Fibroblast of skin of right quadriceps (primary cell): Measurements from ENCODE around the gene ARL3.
"Not testable (repeated sequence)": the region's sequence is repeated elsewhere in the genome, so short reads cannot be mapped to it uniquely, and the experiment has no call there.

Source experiments
- DNase-seq: peaks from one replicate; pipeline ENCODE4 v3.0.0-alpha.2; 2013

Gene ARL3

DNA sequence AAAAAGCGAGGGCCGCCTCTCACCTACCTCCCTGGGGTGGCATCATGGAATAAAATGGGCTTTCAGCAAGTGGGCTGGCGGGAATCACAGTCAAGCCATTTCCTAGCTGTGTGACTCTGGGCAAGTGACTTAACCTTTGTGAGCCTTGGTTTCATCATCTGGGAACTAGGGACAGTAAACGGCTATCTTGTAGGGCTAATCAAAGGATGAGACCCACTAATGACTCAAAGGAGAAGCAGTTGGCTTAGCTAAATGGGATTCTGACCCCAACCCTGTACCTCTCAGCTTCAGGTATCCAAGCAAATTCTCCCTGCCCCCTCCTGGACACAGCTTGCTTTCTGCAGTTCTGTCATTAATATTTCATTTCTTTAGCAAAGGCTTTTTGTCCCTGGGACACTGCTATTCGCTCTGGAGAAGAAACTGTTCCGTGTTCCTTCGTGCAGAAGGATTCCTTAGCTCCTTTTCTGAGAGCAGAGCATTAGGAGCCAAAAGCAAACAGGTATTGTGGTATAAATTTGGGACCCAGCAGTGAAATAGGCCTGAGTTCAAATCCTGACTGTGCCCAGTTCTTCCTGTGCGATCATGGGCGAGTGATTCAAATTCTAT lies 44.0 kb downstream of the ARL3 start:
- no peak for DNase-seq

DNA sequence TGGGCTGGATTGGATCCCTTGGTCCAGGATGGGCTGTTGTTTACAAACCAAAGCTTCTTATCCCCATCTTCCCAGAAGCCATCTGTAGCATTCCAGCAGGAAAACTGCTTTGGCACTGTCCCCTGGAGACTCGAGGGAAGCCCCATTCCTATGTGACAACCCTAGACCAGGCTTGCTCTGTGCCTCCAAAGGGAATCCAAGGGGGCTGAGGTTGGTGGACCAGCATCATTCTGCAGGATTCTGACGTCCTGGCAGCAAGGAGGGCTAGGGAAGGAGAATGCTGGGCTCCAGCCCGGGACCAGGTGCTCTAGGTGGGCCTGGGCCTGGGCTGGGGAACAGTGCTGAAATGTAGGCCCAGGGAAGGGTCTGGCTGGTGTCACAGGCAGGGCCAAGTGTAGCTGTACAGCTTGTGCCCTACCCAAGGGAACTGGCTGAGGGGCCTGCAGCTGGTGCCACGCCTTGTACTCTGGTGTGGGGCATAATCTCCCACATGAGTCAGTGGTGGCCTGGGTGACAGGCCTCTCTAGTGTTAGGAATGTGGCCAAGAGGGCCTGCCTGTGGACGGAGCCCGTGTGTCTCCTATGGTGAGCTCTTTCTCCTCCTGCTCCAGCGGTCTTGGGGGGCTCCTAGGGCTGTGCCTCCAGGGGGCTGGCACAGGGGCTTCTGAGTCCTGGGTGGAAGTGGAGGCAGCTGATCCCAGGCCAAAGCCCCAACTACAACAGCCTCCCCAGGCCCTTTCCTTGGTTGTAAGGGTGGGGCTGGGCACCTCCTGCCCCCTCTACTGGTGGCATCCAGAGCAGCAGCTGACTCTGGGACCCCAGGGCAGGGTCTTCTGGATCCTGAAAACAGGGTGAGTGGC lies 44.8 kb downstream of the ARL3 start:
- DNase-seq, result no peak

DNA sequence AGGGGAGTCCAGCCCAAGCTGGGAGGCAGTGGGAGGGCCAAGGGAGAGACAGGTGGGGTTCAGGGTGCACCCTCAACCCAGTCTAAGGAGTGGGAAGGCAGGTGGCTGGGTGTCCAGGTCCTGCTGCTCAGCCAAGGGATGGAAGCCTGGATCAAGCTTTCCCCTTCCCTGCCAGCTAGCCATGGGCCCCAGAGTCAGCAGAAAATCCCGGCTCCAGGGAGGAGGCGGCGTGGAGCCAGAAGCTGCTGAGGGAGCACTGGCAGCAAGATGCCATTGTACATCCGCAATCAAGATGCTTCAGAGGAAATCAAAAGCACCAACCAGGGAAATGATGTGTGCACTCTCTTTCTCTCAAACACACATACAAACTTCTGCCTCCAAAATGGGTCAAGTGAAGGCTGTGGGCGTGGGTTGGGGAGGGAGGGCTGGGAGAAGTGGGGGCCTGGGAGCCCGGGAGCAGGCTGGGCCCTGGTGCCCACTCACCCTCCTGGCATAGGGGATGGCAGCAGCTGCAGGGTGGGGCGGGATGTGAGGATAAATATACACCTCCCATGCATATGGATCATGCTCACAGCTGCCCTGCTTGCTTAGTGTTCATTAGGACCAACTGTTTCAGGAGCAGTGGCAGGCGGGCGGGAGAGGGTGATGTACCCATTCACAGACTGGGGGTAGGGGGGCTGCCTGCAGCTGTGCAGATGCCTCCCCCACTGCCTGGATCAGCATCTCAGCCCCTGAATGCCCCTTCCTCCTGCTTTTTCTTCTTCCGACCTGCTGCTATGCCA lies 45.7 kb downstream of the ARL3 start:
- DNase-seq, result no peak

DNA sequence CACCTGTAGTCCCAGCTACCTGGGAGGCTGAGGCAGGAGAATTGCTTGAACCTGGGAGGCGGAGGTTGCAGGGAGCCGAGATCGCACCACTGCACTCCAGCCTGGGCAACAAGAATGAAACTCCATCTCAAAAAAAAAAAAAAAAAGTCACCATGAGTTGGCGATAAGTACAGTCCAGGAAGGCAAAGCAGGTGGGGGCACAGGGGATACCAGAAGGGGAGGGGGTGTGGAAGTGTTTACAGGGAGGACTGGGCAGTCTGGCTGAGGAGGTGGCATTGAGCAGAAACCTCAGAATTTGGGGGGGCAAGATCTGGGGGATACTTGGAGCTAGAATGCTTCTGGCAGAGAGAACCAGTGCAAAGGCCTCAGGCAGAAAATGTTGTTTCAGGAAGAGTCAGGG lies 46.8 kb downstream of the ARL3 start:
- not testable (repeated sequence) for DNase-seq

DNA sequence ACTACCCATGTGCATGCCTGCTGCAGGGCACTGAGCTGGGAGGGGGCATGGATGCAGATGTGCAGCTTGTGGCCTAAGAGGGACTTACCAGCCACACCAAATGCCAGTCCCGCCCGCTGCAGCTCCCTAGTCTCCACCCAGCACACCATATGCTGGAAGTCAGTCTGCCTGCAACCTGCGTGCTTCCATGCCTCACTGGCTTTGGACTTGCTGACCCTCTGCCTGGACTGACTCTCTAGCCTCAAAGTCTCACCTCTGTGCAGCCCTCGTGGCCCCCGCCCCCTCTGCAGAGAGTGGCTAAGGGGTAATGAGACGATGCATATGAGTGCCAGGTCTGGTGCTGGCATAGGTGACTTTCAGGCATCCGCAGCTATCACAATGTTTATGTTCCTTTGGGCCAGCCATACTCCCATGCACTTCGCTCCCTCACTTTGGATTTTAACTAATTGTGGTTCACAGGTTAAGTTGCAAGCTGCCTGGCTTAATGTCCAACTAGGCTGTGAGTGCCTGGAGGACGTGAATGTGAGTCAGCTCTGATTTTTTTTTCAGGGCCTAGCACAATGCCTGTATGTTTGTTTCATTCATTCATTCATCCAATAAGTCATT lies 48.2 kb downstream of the ARL3 start:
- no peak for DNase-seq

DNA sequence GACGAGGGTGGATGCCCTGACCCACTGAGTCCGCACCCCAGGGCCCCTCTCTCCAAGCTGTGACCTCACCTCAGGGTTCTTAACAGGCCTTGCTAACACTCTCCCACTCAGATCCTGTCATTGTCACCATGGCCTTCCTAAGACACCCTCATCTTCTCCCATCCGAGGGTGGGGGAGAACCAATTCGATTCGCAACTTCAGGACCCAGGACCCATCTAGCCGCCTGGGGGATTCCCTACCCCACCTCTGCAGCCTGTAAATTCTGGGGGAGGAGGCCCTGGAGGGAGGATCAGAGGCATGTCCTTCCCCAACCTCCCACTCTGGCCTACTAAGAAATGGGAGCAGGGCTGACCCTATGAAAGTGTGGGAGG lies 52.6 kb downstream of the ARL3 start:
- DNase-seq, result no peak

DNA sequence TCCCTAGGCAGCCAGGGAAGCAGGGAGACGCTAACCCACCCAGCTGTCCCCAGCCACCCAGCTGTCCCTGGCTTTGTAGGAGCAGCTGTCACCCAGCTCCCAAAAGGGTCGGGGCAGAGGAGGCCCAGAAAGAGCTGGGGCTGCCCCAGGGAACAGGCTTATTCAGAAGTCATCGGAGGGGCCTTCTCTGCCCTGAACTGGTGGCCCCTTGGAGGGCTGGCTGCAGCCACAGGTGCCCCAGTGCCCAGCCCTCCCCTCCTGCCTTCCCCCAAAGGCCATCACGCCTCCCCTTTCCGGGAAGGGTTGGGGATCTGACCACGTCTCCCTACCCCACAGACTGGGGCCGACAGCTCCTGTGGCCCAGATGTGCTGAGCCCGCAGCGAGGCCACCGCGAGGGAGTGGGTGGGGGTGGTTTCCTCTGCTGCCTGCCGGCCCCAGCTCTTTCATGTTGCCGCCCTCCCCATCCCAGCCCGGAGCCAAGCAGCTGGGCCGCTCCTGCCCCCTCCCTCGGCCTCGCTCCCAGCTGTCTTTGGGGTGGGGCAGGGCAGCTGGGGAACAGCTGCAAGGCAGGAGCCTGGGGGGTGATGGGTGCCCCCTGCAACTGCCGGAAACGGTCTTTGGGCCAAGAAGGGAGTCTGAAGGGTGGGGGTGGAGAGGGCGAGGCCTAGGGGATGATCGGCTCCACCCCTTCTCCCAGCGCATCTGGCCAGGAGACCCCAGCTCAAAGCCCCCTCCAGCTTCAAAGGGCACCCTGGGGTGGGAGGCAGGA lies 53.1 kb downstream of the ARL3 start:
- DNase-seq, result peak; percentile 52

DNA sequence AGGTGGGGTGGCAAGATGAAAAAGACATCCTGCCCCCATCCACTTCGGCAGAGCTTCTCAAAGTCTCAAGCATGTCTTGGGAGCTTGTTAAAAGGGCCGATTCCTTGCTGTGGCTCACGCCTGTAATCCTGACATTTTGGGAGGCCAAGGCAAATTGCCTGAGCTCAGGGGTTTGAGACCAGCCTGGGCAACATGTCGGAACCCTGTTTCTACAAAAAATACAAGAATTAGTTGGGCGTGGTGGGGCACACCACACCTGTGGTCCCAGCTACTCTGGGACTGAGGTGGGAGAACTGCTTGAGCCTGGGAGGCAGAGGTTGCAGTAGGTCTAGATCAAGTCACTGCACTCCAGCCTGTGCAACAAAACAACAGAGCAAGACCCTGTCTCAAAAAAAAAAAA lies 55.4 kb downstream of the ARL3 start:
- DNase-seq, result no peak

DNA sequence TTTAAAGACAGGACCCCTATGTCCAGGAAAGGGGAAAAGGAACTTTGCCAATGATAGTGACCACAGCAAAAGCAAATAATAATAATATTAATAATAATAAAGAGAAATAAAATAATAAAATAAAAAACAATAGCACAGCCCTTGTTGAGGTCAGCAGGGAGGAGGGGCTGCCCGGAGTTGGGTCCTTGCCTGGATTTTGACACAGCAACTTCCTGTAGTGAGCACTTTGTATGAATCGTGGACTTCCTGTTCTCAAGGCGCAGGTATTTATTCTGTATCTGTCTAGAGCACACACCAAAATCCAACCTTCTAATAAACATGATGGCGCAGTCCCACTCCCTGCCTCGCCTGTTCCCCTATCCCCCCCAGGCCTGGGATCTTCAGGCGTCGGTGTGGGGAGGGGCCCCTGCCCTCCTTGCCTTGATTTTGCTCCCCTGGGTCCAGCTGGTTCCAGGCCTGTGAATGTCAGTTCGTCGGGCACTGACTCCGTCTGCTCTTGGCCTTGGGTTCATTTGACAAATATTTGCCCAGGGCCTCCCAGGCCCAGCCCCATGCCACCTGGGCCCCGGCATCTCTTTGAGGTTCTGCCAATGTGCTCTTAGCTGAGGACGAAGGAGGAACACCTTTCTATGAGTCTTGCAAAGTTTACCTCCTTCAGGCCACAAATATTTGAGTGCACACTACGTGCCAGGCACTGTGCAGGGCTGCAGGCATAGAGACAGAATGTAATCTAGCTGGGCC lies 56.0 kb downstream of the ARL3 start:
- no peak for DNase-seq

DNA sequence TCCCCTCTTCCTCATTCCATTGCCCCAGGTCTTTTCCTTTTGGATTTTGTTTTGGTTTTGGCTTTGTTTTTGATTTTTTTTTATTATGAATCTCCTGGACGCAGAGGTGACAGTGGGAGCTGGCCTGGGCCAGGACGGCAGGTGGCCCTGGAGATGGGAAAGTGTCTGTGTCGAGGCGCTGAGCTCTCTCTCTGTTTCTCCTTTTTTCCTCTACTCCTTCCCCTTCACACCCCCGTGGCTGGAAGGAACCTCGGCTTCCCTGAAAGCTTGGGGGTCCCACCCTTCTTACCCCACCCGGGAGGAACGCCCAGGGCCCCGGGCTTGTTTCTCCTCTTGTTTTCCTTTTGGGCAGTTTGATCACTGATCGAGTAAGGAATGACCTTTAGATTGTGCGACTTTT lies 56.7 kb downstream of the ARL3 start:
- DNase-seq, result no peak

DNA sequence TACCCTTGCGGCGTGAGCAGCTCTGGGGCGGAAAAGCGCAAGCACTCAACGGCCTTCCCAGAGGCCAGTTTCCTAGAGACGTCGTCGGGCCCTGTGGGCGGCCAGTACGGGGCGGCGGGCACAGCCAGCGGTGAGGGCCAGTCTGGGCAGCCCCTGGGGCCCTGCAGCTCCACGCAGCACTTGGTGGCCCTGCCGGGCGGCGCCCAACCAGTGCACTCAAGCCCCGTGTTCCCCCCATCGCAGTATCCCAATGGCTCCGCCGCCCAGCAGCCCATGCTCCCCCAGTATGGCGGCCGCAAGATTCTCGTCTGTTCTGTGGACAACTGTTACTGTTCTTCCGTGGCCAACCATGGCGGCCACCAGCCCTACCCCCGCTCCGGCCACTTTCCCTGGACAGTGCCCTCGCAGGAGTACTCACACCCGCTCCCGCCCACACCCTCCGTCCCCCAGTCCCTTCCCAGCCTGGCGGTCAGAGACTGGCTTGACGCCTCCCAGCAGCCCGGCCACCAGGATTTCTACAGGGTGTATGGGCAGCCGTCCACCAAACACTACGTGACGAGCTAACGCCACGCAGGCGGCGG lies 57.3 kb downstream of the ARL3 start:
- DNase-seq, result no peak

DNA sequence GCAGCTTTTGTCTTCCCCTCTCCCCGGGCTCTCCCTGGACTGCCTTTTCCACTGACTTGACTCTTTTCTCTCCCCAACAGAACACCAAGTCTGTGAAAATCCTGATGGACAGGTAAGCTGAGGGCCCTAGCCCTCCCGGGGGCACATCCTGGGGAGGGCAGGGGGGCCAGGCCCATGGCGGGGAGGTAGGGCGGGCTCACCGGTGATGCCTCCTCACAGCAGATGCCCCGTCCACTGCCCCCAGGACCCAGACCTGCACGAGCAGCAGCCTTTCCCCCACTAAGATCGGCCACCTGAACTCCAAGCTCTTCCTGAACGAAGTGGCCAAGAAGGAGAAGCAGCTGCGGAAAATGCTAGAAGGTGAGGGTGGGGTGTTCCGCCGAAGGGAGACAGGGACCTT lies 58.2 kb downstream of the ARL3 start:
- no peak for DNase-seq

DNA sequence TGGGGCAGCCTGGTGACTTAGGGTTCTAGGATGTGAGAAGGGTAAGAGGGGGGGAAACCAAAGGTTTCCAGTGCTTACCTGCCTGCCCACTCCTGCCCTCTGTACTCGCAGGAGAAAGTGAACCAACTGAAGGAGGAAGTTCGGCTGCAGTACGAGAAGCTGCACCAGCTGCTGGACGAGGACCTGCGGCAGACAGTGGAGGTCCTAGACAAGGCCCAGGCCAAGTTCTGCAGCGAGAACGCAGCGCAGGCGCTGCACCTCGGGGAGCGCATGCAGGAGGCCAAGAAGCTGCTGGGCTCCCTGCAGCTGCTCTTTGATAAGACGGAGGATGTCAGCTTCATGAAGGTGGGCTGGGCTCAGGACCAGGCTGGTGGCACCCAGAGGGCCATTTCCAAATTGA lies 59.2 kb downstream of the ARL3 start:
- no peak for DNase-seq

DNA sequence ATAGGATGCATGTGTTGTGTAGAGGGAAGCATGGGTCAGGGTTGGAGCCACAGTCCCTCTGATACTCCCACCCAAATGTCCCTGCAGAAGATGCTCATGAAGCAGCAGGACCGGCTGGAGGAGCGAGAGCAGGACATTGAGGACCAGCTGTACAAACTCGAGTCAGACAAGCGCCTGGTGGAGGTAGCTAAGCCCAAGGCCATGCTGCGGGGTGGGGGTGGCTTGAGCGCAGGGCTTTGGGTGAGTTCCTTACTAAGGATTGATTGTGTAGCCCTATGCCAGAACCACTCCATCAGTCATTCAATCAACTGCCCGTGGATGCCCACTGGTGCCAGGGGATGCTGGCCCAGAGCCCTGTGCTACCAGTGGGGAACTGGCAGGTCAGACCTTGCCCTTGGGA lies 59.6 kb downstream of the ARL3 start:
- DNase-seq, result no peak

DNA sequence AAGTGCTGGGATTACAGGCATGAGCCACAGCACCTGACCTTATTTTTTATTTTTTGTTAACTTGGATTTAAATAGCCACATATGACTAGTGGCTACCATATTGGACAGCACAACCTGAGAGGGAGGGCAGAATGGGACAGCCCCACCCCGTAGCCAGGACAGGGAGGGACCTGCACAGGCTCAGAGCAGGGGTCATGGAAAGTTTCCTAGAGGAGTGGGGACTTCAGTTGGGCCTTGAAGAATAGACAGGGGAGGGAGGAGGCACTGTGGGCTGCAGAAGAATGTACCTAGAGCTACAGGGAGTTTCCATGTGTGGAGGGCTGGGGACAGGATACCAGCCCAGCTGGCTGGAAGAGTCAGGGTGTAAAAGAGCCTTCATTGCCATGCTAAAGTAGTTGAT lies 61.1 kb downstream of the ARL3 start:
- DNase-seq, result no peak

DNA sequence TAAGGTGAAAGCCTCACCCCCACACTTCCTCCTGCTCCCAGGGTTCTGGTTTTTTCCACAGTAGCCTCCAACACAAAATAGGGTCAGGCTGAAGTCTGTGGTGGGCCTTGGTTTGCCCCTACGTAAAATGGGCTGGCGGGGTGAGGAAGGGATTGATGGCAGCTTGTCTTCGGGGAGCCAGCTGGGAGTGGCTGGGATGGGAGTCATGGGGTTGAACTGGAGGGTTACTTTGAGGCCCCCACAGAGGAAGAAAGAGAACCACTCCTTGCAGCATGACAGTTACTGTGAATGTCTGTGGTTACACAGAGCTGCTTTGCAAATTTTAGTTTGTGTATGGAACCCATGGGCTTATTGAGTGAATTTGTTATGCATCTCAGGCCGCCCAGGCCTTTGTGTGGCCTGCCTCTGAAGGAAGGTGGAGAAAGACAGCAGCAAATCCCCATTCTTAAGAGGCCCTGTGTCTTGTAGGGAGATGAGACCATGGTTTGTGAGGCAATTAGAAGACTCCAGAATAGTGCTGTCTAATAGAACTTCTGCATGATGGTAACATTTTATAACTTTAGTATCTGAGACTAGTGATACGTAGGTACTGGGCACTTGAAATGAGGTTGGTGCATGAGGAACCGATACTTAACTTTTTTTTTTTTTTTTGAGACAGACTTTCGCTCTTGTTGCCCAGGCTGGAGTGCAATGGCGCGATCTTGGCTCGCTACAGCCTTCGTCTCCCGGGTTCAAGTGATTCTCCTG lies 61.9 kb downstream of the ARL3 start:
- no peak for DNase-seq

DNA sequence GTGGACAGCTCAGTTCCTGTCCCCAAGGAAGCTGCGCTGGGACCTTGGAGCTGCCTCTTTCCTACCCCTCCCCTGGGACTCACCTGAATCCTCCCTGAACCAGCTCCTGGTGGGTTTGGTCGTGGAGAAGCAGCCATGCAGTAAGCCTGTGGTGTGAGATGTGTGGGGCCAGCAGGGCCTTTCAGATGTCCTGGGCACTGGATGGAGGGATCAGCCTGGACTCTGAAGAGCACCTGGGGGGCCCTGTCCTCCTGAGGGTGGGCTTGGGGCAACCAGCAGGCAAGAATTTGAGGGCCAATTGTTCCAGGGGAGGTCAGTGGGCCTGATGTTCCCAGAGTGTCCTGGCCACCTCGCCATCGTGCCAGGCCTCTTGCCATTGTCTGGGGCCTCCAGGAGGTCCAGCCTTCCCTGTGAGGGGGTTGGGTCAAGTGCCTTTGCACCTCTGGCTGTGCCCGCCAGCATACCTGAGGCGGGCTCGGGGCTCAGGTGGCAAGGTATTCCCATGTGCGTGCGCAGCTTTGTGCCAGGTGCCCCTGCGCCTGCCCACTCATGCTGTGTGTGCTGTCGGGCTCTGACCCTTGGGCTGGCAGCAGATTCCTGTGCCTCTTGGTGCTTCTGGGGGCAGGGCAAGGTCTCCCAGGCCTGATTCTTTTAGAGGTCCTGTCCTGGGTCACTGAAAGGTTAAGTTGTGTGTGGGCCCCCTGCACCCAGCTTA lies 62.6 kb downstream of the ARL3 start:
- no peak for DNase-seq

DNA sequence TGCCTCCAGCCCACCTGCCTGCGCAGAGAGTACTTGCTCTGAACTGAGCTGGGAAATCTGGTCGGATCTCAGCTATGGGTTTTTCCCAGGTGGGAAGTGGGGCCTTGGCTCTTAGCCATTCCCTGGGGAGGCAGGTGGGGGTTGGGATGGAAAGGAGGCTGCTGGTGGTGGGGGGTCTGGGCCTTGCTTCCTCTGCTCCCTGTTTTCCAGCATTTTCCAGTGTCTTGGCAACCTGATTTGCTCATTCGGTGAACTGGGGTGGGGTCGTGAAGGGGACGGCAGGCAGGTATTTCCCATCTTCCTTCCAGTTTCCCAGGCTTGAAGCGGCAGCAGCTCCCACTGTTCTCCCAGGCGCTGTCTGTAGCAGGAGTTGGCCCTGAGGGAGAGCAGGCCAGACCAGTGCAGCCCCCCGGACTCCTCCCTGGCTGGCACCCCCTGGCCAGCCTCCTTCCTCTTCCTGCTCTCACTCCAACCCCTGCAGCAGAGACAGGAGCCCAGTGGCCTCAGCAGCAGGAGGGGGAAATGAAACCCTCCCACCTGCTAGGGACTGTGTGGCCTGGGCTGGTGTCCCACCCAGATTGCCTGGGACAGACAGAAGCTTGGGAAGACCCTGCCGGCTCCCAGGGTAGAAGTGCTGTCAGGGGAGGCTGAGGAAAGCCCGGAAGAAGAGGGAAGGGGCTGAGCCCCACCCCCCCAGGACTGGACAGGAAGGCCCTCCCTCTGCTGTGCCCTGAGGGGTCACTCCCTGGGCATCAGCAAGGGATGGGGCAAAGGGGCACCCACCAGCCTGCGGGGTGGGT lies 63.3 kb downstream of the ARL3 start:
- no peak for DNase-seq
